Panc1 (cell line): ENCODE measurements around the gene GNS.

ENCODE experiments used
- POLR2AphosphoS5 ChIP-seq: IDR thresholded peaks from 2 replicates; pipeline ENCODE4 v1.6.1; 2012; ENCODE audit warnings: mild to moderate bottlenecking, low read depth, low read length, moderate library complexity
- SIN3A ChIP-seq: IDR thresholded peaks from 2 replicates; pipeline ENCODE4 v1.6.1; 2012; ENCODE audit warnings: low read depth, mild to moderate bottlenecking, low read length, moderate library complexity, borderline replicate concordance; ENCODE audit not compliant: insufficient read depth
- TCF7L2 ChIP-seq: IDR thresholded peaks from 2 replicates; pipeline ENCODE4 v1.6.1; 2011; ENCODE audit warnings: mild to moderate bottlenecking, low read depth, low read length, inconsistent platforms
- TF ChIP-seq, protein P1 (sequence below): fragments of 450-650 bp; IDR thresholded peaks from 2 replicates; pipeline ENCODE4 v1.5.1; 2017; ENCODE audit warnings: mild to moderate bottlenecking
- TF ChIP-seq, protein P2 (sequence below), 2 experiments: IDR thresholded peaks; 2 replicates each; pipeline ENCODE4 v1.6.1; 2011 to 2012; ENCODE audit warnings: low read depth in 2 of 2, control low read depth in 1 of 2, low read length in 1 of 2, mild to moderate bottlenecking in 1 of 2, moderate library complexity in 1 of 2; ENCODE audit not compliant: insufficient read depth in 1 of 2

DNA sequence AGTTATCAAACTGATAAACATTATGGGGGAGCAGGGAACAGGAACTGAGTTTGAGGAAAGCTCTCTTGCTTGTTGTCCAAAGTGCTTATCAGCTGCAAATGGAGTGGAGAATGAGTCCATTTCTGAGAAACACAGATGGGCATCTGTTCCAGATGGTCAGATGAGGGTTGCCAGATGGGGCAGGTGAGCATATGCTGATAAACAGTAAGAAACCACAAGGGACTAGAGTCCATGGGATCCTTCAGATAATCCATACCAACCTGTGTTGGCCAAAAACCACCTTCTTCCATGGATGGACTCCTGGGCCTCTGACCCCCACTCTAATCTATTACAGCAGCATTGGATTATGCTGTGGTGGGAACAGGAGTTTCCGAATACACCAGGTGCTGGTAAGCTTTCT lies 38.3 kb downstream of the GNS start:
- TF ChIP-seq, protein P1, sequence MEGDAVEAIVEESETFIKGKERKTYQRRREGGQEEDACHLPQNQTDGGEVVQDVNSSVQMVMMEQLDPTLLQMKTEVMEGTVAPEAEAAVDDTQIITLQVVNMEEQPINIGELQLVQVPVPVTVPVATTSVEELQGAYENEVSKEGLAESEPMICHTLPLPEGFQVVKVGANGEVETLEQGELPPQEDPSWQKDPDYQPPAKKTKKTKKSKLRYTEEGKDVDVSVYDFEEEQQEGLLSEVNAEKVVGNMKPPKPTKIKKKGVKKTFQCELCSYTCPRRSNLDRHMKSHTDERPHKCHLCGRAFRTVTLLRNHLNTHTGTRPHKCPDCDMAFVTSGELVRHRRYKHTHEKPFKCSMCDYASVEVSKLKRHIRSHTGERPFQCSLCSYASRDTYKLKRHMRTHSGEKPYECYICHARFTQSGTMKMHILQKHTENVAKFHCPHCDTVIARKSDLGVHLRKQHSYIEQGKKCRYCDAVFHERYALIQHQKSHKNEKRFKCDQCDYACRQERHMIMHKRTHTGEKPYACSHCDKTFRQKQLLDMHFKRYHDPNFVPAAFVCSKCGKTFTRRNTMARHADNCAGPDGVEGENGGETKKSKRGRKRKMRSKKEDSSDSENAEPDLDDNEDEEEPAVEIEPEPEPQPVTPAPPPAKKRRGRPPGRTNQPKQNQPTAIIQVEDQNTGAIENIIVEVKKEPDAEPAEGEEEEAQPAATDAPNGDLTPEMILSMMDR, result no peak
- TF ChIP-seq, protein P2, sequence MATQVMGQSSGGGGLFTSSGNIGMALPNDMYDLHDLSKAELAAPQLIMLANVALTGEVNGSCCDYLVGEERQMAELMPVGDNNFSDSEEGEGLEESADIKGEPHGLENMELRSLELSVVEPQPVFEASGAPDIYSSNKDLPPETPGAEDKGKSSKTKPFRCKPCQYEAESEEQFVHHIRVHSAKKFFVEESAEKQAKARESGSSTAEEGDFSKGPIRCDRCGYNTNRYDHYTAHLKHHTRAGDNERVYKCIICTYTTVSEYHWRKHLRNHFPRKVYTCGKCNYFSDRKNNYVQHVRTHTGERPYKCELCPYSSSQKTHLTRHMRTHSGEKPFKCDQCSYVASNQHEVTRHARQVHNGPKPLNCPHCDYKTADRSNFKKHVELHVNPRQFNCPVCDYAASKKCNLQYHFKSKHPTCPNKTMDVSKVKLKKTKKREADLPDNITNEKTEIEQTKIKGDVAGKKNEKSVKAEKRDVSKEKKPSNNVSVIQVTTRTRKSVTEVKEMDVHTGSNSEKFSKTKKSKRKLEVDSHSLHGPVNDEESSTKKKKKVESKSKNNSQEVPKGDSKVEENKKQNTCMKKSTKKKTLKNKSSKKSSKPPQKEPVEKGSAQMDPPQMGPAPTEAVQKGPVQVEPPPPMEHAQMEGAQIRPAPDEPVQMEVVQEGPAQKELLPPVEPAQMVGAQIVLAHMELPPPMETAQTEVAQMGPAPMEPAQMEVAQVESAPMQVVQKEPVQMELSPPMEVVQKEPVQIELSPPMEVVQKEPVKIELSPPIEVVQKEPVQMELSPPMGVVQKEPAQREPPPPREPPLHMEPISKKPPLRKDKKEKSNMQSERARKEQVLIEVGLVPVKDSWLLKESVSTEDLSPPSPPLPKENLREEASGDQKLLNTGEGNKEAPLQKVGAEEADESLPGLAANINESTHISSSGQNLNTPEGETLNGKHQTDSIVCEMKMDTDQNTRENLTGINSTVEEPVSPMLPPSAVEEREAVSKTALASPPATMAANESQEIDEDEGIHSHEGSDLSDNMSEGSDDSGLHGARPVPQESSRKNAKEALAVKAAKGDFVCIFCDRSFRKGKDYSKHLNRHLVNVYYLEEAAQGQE (IDR thresholded peaks at IDR 0.05; ENCODE audit: insufficient read depth in 1 of 2, low read depth in 2 of 2, low read length in 1 of 2), result no peak
- no peak for TF ChIP-seq POLR2AphosphoS5
- TF ChIP-seq TCF7L2, result no peak
- no peak for TF ChIP-seq SIN3A
